Left kidney (tissue), 2 donors: ENCODE results near the gene ARTN. TPM values are rescaled to one million over a fixed set of nuclear protein-coding genes. Genes with fewer than 3 reads are reported as not detected.

Experiments used
- DNase-seq: peaks from one replicate; pipeline ENCODE4 v3.0.0-alpha.2; 2013
- polyA plus RNA-seq: library from polyadenylated mRNA; unstranded; fragments of 120-200 nt; gene quantifications from one replicate; pipeline ENCODE4 v1.2.1, GENCODE V29; 2013; ENCODE audit not compliant: insufficient read length

Gene ARTN
- polyA plus RNA-seq, 1 donor: 1.2 TPM

DNA sequence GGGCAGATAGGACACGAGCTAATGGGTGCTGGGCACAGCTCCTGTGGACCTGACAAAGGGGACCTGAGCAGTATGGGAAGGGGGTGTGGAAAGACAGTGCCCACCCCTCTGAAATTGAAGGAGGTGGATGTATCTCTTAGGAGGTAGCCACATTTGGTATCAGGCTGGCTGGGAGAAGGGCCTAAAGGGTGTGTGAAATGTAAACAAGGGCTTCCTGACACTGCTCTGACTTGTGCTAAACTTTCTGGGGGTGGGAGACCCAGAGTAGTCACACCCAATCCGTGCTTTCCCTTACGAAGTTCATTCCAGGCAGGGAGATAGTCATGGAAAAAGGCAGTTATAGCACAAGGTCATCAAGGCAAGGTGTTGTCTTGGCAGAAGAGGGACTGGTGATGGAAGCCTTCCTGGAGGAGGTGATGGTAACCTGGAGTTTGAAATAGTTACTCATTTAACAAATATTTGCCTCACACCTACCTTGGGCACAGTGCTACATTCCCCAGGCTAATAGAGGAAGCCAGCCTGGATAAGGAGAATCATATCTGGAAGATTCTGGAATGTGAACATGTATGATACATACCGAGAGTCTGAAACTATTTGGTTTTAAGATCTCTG lies 52.5 kb downstream of the ARTN start:
- no peak for DNase-seq

DNA sequence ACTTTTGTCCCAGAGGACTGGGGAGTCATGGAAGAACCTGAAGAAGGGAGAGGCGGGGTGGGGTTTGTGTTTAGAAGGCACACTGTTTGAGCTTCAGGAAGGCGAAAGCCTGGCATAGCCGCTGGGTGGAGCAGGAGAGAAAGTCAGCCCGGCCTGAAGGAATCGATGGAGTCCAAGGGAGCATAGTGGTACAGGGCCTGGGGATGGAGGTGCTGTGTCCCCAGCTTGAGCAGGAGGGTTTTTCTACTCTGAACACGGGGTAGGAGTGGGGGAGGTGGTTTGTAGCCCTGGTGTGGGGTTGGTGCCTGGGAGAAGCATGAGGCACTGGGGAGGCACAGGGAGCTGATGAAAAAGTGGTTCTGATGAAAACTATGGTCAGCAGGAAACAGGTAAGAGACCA lies 53.1 kb downstream of the ARTN start:
- no peak for DNase-seq

Other genes starting within 250 kb of the ARTN start
- 25.4 TPM for gene ST3GAL3, start 226.3 kb upstream of the ARTN start, polyA plus RNA-seq
- 42.5 TPM for gene IPO13, start 13.1 kb downstream of the ARTN start, polyA plus RNA-seq
- gene DPH2, start 36.2 kb downstream of the ARTN start, polyA plus RNA-seq: 23.9 TPM
- gene ATP6V0B, start 41.2 kb downstream of the ARTN start, polyA plus RNA-seq: 118 TPM
- 33.7 TPM for gene B4GALT2, start 45.4 kb downstream of the ARTN start, polyA plus RNA-seq
- 19.5 TPM for gene CCDC24, start 57.8 kb downstream of the ARTN start, polyA plus RNA-seq
- gene SLC6A9, start 97.7 kb downstream of the ARTN start, polyA plus RNA-seq: 6.8 TPM
- gene KLF17, start 185.0 kb downstream of the ARTN start, polyA plus RNA-seq: 0.05 TPM
- not detected for gene KLF18, start 207.8 kb downstream of the ARTN start, polyA plus RNA-seq